GM21825 (cell line): ENCODE data around the gene TRH.
"Not testable (repeated sequence)": the region's sequence is repeated elsewhere in the genome, so short reads cannot be mapped to it uniquely, and the experiment has no call there.

ENCODE experiments used
- ATAC-seq: cut with Tn5 transposase; IDR thresholded peaks from one replicate; pipeline ENCODE4 v1.9.1; 2021; ENCODE audit warnings: mild to moderate bottlenecking, moderate library complexity; ENCODE audit not compliant: unreplicated experiment

Gene TRH

GRCh38 chr3:130002666-130003598 lies 28.4 kb downstream of the TRH start:
- ATAC-seq: not testable (repeated sequence)

DNA sequence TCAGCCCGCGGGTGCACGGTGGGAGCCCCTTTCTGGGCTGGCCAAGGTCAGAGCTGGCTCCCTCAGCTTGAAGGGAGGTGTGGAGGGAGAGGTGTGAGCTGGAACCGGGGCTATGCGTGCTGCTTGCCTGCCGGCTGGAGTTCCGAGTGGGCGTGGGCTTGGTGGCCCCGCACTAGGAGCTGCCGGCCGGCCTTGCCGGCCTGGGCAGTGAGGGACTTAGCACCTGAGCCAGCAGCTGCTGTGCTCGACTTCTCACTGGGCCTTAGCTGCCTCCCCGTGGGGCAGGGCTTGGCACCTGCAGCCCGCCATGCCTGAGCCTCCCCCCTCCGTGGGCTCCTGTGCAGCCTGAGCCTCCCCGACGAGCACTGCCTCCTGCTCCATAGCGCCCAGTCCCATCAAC lies 36.0 kb downstream of the TRH start:
- no peak for ATAC-seq

DNA sequence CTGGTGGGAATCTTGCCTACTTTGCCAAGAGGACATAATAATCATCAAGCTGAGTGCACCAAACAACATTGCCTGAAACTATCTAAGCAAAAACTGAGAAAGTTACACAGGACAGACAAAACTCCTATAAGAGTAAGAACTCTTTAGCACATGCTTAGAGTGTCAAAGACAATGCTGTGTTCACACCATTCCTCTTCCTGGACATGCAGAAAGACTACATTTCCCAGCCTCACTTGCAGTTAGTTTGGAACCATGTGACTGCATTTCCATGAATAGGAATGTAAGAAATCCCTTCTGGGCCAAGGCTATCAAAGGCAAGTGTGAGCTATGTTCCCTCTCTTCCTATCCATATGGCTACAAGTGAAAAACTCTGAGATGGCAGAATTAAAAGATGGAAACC lies 37.6 kb downstream of the TRH start:
- ATAC-seq: not testable (repeated sequence)

DNA sequence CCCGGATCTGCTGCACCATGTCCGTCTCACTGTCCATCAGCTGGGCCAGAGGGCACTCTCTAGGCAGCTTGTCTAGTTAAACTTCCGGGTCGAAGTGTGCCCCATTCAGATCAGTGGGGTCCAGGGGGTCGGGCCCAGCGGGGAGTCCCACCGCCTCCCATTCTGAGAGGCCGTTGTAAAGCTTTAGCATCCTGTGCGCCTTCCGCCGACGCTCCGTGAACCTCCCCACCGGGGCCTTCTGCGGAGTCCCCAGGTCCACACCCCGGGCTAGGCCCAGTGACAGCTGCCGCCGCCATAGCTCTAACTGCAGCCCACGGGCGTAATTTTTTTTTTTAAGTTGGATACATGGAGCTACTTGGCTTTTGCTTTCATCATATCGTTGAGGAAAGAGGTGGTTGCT lies 38.7 kb downstream of the TRH start:
- ATAC-seq: not testable (repeated sequence)

DNA sequence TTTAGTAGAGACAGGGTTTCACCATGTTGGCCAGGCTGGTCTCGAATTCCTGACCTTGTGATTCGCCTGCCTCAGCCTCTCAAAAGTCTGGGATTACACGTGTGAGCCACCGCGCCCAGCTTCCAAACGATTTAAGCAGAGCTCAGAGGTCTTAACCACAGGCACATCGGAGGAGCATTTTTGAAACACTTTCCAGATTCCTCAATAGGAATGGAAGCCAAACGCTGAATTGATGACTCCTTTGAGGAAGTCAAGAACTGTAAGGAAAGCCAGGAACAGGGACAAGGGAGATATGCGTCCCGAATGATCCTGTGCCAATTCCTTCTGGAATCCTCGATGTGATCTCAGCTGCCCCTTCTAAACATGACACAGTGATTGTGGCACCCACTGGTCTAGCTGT lies 40.0 kb downstream of the TRH start:
- ATAC-seq: no peak

DNA sequence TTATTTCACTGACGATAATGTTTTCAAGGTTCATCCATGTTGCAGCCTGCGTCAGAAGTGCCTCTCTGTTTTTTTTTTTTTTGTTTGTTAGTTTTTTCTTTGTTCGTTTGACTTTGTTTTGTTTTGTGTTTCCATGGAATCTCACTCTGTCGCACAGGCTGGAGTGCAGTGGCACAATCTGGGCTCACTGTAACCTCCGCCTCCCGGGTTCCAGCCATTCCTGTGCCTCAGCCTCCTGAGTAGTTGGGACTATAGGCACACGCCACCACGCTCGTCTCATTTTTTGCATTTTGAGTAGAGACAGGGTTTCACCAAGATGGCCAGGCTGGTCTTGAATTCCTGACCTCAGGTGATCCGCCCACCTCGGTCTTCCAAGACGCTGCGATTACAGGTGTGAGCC lies 43.1 kb downstream of the TRH start:
- not testable (repeated sequence) for ATAC-seq

GRCh38 chr3:130026146-130026829 lies 51.8 kb downstream of the TRH start:
- not testable (repeated sequence) for ATAC-seq

GRCh38 chr3:130027437-130027836 lies 52.9 kb downstream of the TRH start:
- not testable (repeated sequence) for ATAC-seq
